HG02970 (cell line): Measurements from ENCODE around the gene SMARCB1.

ENCODE experiments used
- ATAC-seq: cut with Tn5 transposase; IDR thresholded peaks from one replicate; pipeline ENCODE4 v1.9.1; 2021; ENCODE audit warnings: mild to moderate bottlenecking, moderate library complexity, moderate number of reproducible peaks; ENCODE audit not compliant: unreplicated experiment, low FRiP score

The SMARCB1 gene

DNA sequence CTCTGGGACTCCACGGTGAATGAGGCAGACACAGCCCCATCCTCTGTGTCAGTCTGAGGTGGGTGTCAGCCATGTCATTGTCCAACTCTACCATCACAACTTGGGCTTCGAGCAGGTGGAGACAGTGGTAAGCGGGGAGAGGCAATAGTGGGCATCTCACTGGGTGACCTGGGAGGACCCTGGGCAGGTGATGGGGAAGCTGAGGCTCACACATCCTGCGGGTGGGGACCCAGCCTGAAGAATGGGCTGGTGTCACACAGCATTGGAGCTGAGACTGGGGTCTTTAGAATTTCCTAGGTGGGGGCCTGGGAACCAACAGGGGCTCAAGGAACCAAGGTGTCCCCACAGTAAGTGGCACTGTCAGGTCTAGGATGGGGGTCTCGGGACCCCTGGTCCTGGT is 7.0 kb upstream of the SMARCB1 start:
- ATAC-seq = no peak

DNA sequence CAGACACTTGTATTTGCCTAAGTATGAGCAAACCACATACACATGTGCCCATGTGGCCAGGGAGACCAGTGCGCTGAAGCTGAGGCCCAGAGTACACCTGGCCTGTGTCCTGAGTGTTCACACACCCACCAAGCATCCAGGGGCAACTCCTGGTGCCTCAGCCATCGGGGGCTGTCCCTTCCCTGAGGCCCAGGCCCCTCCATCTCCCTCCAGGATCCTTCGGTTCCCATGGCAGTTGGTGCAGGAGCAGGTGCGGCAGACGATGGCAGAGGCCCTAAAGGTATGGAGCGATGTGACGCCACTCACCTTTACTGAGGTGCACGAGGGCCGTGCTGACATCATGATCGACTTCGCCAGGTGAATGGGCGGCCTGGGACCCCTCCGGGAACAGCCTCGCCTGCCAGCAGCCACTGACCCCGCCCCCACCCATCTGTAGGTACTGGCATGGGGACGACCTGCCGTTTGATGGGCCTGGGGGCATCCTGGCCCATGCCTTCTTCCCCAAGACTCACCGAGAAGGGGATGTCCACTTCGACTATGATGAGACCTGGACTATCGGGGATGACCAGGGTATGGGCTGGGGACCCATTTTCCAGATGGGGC is 6.5 kb upstream of the SMARCB1 start:
- no peak for ATAC-seq

DNA sequence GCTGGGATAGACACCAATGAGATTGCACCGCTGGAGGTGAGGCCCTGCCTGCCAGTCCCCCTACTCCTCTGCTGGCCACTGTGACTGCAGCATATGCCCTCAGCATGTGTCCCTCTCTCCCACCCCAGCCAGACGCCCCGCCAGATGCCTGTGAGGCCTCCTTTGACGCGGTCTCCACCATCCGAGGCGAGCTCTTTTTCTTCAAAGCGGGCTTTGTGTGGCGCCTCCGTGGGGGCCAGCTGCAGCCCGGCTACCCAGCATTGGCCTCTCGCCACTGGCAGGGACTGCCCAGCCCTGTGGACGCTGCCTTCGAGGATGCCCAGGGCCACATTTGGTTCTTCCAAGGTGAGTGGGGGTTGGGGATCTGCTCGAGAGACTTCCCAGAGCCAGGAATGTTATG is 5.7 kb upstream of the SMARCB1 start:
- no peak for ATAC-seq

DNA sequence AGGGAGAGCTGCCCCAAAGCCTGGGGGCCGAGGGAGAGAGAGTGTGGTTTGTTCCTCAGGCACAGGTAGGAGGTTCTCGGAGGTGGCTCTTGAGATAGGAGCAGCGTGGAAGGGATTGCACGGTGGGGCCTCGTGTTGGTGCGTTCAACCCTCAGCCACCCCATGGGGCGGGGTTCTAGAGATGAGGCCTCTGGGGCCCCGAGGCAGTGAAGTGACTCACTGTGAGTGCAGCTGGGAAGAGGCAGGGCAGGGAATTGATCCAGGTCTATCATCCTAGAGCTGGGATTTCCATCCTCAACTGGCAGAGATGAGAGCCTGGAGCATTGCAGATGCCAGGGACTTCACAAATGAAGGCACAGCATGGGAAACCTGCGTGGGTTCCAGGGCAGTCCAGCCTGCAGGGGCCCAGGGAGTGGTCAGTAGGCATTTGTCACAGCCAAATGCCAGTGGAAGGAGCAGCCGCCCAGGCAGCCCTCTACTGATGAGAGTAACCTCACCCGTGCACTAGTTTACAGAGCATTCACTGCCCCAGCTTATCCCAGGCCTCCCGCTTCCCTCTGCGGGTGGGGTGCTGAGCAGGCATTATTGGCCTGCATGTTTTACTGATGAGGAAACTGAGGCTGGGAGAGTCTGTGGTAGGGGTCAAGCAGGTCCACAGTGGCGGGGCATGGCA is 5.1 kb upstream of the SMARCB1 start:
- no peak for ATAC-seq

DNA sequence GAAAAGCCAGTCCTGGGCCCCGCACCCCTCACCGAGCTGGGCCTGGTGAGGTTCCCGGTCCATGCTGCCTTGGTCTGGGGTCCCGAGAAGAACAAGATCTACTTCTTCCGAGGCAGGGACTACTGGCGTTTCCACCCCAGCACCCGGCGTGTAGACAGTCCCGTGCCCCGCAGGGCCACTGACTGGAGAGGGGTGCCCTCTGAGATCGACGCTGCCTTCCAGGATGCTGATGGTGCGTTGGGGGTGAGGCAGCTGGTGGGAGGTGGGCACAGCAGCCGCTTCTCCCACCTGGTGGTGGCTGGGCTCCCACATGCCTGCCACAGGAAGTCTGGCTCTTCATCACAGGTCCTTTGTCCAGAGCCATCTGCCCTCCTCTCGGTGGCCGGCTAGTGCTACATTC is 4.5 kb upstream of the SMARCB1 start:
- no peak for ATAC-seq

DNA sequence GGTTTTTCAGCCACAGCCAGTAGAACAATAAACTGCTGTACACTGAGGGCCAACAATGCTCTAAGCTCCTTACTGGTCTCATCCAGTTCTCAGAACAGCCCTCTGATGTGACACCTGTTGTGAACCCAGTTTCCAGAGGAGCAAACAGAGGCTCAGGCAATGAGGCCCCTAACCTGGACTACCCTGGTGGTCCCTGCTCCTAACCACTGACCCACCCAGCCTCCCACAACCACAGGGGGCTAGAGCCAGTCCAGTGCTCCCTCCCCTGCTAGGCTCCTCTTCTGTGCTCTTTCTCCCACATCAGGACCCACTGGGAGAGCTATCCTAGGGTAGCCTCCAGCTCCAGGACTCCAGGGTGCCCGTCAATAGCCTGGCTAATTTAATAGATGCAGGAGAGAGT is 4.1 kb upstream of the SMARCB1 start:
- no peak for ATAC-seq

DNA sequence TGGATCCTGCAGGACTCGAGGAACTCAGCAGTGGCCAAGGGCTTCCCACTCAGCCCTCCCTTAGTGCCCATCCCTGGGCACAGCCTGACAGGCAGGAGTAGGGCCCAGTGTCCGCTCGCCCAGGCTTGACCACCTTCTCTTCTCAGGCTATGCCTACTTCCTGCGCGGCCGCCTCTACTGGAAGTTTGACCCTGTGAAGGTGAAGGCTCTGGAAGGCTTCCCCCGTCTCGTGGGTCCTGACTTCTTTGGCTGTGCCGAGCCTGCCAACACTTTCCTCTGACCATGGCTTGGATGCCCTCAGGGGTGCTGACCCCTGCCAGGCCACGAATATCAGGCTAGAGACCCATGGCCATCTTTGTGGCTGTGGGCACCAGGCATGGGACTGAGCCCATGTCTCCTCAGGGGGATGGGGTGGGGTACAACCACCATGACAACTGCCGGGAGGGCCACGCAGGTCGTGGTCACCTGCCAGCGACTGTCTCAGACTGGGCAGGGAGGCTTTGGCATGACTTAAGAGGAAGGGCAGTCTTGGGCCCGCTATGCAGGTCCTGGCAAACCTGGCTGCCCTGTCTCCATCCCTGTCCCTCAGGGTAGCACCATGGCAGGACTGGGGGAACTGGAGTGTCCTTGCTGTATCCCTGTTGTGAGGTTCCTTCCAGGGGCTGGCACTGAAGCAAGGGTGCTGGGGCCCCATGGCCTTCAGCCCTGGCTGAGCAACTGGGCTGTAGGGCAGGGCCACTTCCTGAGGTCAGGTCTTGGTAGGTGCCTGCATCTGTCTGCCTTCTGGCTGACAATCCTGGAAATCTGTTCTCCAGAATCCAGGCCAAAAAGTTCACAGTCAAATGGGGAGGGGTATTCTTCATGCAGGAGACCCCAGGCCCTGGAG is 3.3 kb upstream of the SMARCB1 start:
- ATAC-seq = no peak

DNA sequence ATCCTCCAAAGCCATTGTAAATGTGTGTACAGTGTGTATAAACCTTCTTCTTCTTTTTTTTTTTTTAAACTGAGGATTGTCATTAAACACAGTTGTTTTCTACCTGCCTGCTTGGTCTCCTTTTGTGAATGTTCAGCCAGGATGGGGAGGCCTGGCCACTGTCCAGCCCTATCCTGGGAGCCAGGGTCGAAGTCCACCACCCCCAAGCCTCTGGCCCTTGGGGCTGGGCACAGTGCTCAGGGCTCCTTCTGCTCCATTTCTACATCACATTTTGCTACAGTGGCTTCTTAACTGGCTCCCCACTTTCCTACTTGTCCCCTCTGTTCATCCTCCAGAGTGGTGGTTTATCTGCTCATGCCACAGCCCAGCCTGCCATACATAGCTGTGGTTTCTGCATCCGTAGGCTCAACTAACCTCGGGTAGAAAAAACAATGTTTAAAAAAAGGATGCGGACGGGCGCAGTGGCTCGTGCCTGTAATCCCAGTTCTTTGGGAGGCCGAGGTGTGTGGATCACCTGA is 2.5 kb upstream of the SMARCB1 start:
- no peak for ATAC-seq

DNA sequence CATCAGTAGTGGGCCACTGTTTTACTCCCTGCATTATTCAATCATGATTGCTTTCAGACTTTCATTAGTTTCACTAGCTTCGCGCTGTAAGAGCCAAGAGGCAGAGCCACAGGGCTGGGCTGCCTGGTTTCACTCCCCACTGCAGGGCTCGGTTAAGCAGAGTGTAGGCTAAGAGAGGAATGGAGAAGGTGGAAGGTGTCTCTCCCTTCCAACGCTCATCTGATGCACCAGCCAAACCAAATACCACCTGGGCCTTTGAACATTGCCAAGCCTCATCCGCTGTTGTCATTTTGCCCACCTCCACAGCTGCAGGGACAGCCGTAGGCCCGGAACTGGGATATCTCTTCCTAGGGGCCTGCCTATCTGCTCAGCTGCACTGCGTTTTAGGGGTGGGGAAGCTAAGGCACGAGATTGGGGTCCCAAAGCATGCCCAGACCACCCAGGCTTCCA is 480 bp upstream of the SMARCB1 start:
- no peak for ATAC-seq

DNA sequence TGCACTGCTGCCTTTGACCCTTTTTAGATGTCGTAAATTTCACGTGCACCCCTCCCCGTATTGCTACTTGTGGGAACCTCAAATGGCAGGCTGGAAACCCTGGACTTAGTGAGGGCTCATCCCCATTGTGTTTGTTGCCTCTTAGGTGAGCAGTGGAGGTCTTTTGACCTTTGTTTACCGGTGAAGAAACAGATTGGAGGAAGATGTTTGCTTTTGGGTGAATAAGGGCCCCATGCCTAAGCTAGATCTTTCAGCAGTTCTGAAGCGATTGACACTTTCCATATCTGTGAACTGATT is 782 bp downstream of the SMARCB1 start:
- ATAC-seq = peak; percentile 11

DNA sequence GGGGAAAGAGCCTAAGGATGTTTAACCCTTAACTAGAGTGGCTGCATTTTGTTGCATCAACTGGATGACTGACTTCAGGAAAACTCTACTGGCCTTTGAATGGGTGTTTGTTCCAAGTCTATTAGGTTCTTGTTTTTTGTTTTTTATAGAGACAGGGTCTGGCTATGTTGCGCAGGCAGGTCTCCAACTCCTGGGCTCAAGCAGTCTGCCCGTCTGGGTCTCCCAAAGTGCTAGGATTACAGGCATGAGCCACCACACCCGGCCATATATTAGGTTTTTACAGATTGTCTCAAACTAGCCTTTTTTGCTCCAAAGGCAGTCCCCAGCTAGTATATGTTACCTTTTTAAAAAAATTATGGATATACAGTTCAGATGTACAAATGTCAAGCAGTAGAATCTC is 1.1 kb downstream of the SMARCB1 start:
- ATAC-seq = no peak

DNA sequence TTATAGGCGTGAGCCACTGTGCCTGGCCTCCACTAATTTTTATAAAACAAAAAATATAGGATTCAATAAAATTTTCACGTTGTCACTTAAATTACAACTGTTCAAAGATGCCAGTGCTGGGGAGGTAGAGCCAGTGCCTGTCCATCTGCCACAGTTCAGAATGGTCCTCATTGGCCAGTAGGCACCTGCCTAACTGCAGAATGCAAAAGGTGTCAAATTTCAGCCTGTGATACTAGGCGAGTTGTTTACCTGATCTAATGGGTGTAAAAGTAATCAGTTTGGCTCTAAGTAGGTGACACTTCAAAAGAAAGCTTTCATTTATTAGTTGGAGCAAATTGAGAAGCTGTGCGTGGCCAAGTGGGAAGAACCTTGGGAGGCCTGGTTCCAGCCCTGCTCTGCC is 2.4 kb downstream of the SMARCB1 start:
- no peak for ATAC-seq

DNA sequence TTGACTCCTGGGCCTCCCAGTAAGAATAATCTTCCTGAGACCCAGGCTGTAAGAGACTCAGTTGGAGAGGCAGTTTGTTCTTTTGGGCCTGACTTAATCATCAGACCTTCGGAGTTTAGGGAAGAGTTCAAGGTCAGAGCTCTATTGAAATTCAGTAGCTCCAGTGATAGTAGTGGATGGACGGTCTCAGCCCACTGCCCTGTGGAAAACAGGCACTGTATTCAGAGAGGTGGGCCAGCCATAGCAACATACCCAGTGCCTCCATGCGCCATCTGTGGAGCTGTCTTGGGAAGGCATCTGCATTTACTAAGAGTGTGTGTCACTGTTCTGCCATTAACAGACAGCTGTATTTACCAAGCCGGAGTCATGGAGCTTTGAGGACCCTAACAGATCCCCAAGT is 2.9 kb downstream of the SMARCB1 start:
- no peak for ATAC-seq

DNA sequence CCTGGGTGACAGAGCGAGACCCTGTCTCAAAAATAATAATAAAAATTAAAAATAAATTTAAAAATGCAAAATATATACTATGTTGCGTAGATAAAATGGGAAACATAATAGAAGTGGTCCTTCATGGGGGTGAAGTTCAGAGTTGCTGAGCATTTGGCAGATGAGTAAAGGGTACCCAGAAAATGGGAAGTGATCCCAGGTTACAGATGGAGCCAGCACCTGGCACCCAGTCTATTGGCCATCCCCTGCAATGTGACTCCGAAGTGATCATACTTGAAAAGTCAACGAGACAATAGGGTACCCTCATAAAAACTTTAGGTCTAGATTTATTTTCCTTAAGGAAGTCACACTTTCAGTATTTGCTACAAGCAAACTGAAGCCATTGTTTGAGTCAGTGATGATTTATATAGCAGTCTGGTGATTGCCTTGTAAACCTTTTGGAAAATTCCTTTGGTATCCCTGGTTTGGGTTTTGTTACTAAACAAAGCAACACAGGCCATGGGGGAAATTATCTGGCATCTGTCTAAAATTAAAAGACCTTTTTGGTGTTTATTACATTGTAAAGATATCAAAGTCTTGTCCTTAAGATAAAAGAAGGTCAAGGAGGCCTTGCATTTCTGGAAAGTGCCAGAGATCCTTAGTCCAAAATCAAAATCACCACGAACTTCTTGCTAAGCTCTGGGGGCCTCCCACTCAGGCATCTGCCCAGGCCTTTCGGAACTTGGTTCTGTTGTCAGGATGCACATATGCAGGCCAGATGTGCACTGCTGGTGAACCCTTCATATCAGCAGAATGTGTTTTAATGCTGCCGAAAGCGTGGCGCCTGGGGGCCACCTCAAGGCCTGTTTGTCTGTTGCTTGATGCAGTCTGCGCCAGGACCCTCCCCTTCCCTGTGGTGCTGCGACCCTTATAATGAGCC is 4.3 kb downstream of the SMARCB1 start:
- ATAC-seq = no peak

DNA sequence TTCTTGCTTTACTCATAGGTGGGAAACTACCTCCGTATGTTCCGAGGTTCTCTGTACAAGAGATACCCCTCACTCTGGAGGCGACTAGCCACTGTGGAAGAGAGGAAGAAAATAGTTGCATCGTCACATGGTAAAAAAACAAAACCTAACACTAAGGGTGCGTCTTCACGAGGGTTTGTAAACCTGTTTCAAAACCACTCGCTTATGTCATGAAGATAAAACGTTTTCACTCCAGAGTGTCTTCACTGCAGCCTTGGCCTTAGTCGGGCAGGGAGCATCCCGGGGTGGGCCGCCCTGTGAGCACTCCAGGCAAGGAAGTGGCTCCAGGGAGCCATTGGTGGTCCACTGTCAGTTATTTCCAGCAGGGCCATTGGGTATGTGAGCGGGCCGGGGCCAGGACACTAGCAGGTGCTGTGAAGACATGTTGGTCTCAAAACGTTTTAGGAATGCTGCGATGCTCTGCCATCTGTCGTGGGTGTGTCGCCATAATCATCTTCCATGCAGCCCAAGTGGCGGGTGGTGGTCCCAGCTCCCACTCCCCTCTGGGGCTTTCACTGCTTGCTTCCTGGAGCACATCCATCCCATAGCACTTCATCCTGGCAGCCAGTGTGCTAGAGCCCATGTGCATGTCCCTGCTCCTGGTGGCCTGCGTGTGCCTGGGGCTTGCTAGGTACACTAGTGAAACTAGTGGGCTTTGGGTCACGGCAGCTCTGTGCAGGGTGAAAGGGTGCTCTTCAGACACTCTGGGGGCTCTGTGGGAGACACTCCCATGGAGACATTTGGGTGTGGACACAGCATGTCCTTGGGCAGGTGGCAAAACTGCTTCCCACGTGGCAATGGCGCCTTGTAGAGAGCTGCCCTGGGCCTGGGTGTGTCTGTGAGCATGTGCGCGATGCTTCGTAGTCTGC is 5.2 kb downstream of the SMARCB1 start:
- ATAC-seq = no peak

DNA sequence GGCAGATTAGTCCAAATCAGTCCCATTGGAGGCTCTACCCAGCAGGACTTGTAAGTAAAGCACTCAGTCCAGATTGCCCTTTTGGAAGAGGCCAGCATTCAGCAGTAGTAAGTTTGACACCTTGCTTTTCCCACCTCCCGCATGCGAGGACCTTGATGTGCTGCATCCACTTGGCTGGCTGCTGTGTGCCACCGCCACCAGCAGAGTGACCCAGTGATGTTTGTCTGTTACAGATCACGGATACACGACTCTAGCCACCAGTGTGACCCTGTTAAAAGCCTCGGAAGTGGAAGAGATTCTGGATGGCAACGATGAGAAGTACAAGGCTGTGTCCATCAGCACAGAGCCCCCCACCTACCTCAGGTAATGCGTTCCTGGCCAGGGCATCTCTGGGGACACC is 6.6 kb downstream of the SMARCB1 start:
- ATAC-seq = no peak

DNA sequence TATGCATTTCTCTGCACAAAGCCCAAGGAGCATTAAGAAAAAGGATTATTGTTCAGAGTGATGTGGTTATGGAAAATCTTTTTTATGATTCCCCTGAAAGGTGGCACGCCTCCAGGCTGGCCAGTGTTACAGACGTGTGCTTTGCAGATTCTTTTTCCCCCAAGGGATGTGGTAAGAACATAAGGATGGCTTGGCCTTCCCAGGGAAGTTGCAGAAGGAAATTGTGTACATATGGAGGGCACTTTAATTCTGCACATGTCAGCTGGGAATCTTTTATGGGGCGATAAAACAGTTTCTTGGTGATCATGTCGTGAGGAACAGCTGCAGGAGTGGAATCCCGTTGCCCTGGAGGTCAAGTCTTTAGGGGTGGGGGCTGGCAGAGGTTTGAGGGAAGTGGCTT is 9.7 kb downstream of the SMARCB1 start:
- no peak for ATAC-seq

DNA sequence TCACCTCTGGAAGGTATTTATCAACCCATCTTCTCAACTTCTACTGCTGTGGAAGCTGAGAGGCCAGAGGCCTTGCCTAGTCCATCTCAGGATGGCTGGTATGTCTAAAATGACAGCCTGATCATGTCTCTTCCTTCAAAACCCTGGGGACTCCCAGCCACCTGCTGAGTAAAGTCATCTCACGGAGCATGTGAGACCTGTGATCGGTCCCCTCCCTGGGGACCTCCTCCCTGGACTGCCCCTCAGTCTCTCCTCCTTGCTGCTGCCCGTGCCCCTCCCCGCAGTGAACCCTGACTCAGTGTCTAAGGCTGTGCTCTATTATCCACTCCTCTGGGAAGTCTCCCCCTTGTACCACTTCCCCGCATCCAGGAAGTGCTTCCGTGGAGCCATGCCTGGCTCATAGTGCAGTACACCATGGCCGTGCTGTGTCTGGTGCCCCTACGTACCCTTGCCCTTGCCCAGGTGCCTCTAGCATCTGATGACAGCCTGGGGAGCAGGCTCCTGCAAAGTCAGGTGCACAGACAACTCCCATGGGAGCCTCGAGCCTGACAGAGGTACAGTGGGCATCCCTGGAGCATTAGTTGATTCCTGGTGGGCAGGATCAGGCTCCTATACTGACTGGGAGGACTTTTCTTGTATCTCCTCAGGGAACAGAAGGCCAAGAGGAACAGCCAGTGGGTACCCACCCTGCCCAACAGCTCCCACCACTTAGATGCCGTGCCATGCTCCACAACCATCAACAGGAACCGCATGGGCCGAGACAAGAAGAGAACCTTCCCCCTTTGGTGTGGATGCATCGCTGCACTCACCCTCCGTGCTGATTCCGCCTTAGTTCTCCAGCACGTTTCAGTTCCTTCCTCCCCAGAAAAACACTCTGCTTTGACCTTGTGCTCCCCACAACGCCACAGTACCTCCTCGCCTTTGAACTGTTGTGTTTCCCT is 13.8 kb downstream of the SMARCB1 start:
- no peak for ATAC-seq
